ENCODE data around the gene RMRP.
"Not testable (repeated sequence)": the region's sequence is repeated elsewhere in the genome, so short reads cannot be mapped to it uniquely, and the experiment has no call there.

Gene RMRP

DNA sequence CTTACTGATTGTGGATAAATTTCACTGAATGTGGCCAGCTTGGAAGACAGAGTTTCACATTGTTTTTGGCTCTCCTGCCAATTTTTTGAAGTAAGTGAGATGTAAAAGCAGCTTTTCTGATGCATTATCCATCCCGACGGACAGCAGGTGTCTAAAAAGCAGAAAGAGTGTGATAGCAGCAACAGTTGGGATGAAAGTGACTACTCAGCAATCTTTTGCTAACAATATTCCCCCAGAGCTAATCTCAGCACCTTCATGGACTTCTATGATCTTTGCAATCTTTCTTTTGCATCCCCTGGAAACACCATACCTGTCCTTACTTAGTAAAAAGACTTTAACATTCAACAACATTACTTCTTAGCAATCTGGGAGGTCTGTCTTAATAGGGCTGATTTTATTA lies 45.0 kb downstream of the RMRP start:
- peaks cover 12 to 19% of the 10 kb centered on the region in 2 donors for H3K36me3 ChIP-seq (ENCODE audit: control insufficient read depth in 1 of 2, insufficient read depth in 2 of 2, low read length in 2 of 2)
- no peak overlapping the region for H3K9ac ChIP-seq (ENCODE audit: low read depth in 1 of 2, low read length in 2 of 2)
- no peak overlapping the region for H3K4me3 ChIP-seq (ENCODE audit: low read depth in 1 of 2, low read length in 2 of 2)
- H3K27ac ChIP-seq (ENCODE audit: low read depth, low read length): no peak overlapping the region
- H3K9me3 ChIP-seq (ENCODE audit: control insufficient read depth in 1 of 2, low read length in 2 of 2): no peaks in the 10 kb centered on the region
- H3K4me1 ChIP-seq (ENCODE audit: control insufficient read depth in 1 of 2, insufficient read depth in 2 of 2, low read length in 2 of 2): peaks cover 4 to 8% of the 10 kb centered on the region in 2 donors
- peaks cover 0 to 3% of the 10 kb centered on the region in 2 donors for H3K27me3 ChIP-seq (ENCODE audit: control insufficient read depth in 1 of 2, insufficient read depth in 2 of 2, low read length in 2 of 2)

GRCh38 chr9:35612066-35612465 lies 45.8 kb downstream of the RMRP start:
- not testable (repeated sequence) for H3K27me3 ChIP-seq (ENCODE audit: control insufficient read depth in 1 of 2, insufficient read depth in 2 of 2, low read length in 2 of 2); H3K9ac ChIP-seq (ENCODE audit: low read depth in 1 of 2, low read length in 2 of 2); H3K27ac ChIP-seq (ENCODE audit: low read depth, low read length); H3K9me3 ChIP-seq (ENCODE audit: control insufficient read depth in 1 of 2, low read length in 2 of 2); H3K4me3 ChIP-seq (ENCODE audit: low read depth in 1 of 2, low read length in 2 of 2); H3K4me1 ChIP-seq (ENCODE audit: control insufficient read depth in 1 of 2, insufficient read depth in 2 of 2, low read length in 2 of 2)
- H3K36me3 ChIP-seq (ENCODE audit: control insufficient read depth in 1 of 2, insufficient read depth in 2 of 2, low read length in 2 of 2): peaks cover 14 to 21% of the 10 kb centered on the region in 2 donors

DNA sequence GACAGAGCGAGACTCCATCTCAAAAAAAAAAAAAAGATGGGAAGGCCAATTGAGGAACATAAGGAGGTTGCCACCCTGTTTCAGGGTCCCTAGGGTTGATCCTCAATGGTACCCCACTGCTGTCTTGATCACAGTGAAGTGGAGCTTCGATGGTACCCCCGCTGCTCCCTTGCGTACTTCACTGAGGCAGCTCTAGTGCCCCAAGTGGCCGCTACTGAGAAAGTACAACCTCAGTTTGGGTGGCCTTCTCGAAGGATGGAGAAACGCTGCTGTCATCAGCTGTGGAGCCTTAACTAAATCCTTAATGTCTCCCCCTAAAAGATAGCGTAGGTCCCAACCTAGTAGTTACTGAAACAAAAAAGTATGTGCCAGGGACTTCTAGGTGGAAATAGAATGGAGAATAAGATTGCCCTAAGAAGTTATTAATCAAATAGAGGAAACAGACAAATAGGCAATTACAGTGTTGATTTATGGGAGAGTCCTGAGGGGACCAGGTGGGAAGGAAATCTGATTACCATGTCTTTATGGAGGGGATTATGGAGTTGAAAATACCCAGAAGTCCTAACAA lies 46.5 kb downstream of the RMRP start:
- no peak overlapping the region for H3K9ac ChIP-seq (ENCODE audit: low read depth in 1 of 2, low read length in 2 of 2)
- H3K27ac ChIP-seq (ENCODE audit: low read depth, low read length): no peak overlapping the region
- H3K36me3 ChIP-seq (ENCODE audit: control insufficient read depth in 1 of 2, insufficient read depth in 2 of 2, low read length in 2 of 2): peaks cover 14 to 21% of the 10 kb centered on the region in 2 donors

DNA sequence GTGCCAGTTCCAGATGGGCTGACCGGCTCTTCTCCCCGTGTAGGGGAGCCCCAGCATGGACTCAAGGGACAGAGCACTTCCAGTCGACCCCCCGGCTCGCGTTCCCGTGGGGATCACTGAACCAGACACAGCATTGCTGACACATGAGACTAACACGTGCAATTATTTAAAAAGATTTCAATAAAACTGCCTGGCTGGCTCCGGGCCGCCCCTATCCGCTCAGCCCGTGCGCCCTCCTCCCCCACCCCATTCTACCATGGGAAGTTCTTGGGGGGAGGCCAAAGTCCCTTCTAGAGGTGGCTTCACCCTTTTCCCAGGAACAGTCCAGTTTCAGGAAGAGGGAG lies 48.0 kb downstream of the RMRP start:
- Histone ChIP-seq H3K4me3 (ENCODE audit: low read depth in 1 of 2, low read length in 2 of 2) (no peak overlapping the region), H3K4me1 (ENCODE audit: control insufficient read depth in 1 of 2, insufficient read depth in 2 of 2, low read length in 2 of 2) (peaks cover 5 to 12% of the 10 kb centered on the region in 2 donors), H3K9me3 (ENCODE audit: control insufficient read depth in 1 of 2, low read length in 2 of 2) (no peaks in the 10 kb centered on the region), H3K27ac (ENCODE audit: low read depth, low read length) (no peak overlapping the region), H3K27me3 (ENCODE audit: control insufficient read depth in 1 of 2, insufficient read depth in 2 of 2, low read length in 2 of 2) (no peaks in the 10 kb centered on the region), H3K9ac (ENCODE audit: low read depth in 1 of 2, low read length in 2 of 2) (no peak overlapping the region), H3K36me3 (ENCODE audit: control insufficient read depth in 1 of 2, insufficient read depth in 2 of 2, low read length in 2 of 2) (peaks cover 14 to 21% of the 10 kb centered on the region in 2 donors)

More for the DNA sequence above, 46.5 kb downstream of the RMRP start:
- Histone ChIP-seq H3K9me3 (ENCODE audit: control insufficient read depth in 1 of 2, low read length in 2 of 2) (no peaks in the 10 kb centered on the region), H3K4me3 (ENCODE audit: low read depth in 1 of 2, low read length in 2 of 2) (no peak overlapping the region), H3K27me3 (ENCODE audit: control insufficient read depth in 1 of 2, insufficient read depth in 2 of 2, low read length in 2 of 2) (no peaks in the 10 kb centered on the region), H3K4me1 (ENCODE audit: control insufficient read depth in 1 of 2, insufficient read depth in 2 of 2, low read length in 2 of 2) (peaks cover under 1 to 6% of the 10 kb centered on the region in 2 donors)

- Histone ChIP-seq H3K9ac (ENCODE audit: low read depth in 1 of 2, low read length in 2 of 2) (no peak overlapping the region), H3K27ac (ENCODE audit: low read depth, low read length) (no peak overlapping the region), H3K27me3 (ENCODE audit: control insufficient read depth in 1 of 2, insufficient read depth in 2 of 2, low read length in 2 of 2) (no peaks in the 10 kb centered on the region), H3K4me1 (ENCODE audit: control insufficient read depth in 1 of 2, insufficient read depth in 2 of 2, low read length in 2 of 2) (peaks cover 5 to 12% of the 10 kb centered on the region in 2 donors), H3K36me3 (ENCODE audit: control insufficient read depth in 1 of 2, insufficient read depth in 2 of 2, low read length in 2 of 2) (peaks cover 14 to 21% of the 10 kb centered on the region in 2 donors), H3K4me3 (ENCODE audit: low read depth in 1 of 2, low read length in 2 of 2) (no peak overlapping the region), H3K9me3 (ENCODE audit: control insufficient read depth in 1 of 2, low read length in 2 of 2) (no peaks in the 10 kb centered on the region)
These were observed 48.6 kb downstream of the RMRP start for GRCh38 chr9:35609001-35609819.

- Histone ChIP-seq H3K36me3 (ENCODE audit: control insufficient read depth in 1 of 2, insufficient read depth in 2 of 2, low read length in 2 of 2) (peaks cover 14 to 21% of the 10 kb centered on the region in 2 donors), H3K4me1 (ENCODE audit: control insufficient read depth in 1 of 2, insufficient read depth in 2 of 2, low read length in 2 of 2) (peaks cover 11 to 18% of the 10 kb centered on the region in 2 donors), H3K9ac (ENCODE audit: low read depth in 1 of 2, low read length in 2 of 2) (no peak overlapping the region), H3K27me3 (ENCODE audit: control insufficient read depth in 1 of 2, insufficient read depth in 2 of 2, low read length in 2 of 2) (no peaks in the 10 kb centered on the region), H3K27ac (ENCODE audit: low read depth, low read length) (no peak overlapping the region), H3K4me3 (ENCODE audit: low read depth in 1 of 2, low read length in 2 of 2) (no peak overlapping the region), H3K9me3 (ENCODE audit: control insufficient read depth in 1 of 2, low read length in 2 of 2) (no peaks in the 10 kb centered on the region)
These were observed 49.6 kb downstream of the RMRP start for GRCh38 chr9:35608221-35608620.

Measured in duodenal mucosa (tissue), 2 donors.